ENCODE measurements around the gene ADCY3. TPM values are rescaled to one million over a fixed set of nuclear protein-coding genes. Genes with fewer than 3 reads are reported as not detected.

Gene ADCY3
- total RNA-seq, 1 experiment from 2014 or later, result 71.1 TPM

- no peak overlapping the region for H3K9ac ChIP-seq (ENCODE audit: low read length)
- no peaks in the 10 kb centered on the region for H4K20me1 ChIP-seq (ENCODE audit: insufficient read depth)
- no peak overlapping the region for H3K4me2 ChIP-seq (ENCODE audit: low read length)
- CTCF ChIA-PET, result no interaction called here
- TF ChIP-seq EZH2 (IDR thresholded peaks at IDR 0.05) (no peak), ZBTB33 (IDR thresholded peaks at IDR 0.05; ENCODE audit: extremely low read depth, insufficient replicate concordance, low read length) (no peak), REST (IDR thresholded peaks at IDR 0.05; ENCODE audit: low read depth) (no peak), SP1 (IDR thresholded peaks at IDR 0.05; ENCODE audit: low read depth) (no peak), YY1 (IDR thresholded peaks at IDR 0.05; ENCODE audit: extremely low read depth, insufficient replicate concordance, low read depth, low read length) (no peak), POLR2AphosphoS5 (IDR thresholded peaks at IDR 0.05; ENCODE audit: low read depth, low read length) (no peak), CTCF (IDR thresholded peaks at IDR 0.05 in 2 of 3, conservative IDR thresholded peaks at IDR 0.05 in 1 of 3; ENCODE audit: borderline replicate concordance in 1 of 3, insufficient read depth in 1 of 3, low read depth in 2 of 3, low read length in 2 of 3) (no peak)
- intact Hi-C loops (cut with micrococcal nuclease), result no loop called here
- BruUV-seq (replicated peaks), result no TSS peak
- RAD21 ChIA-PET (ENCODE audit: low non-redundant PET in 1 of 2, low total read pairs in 2 of 2, uncharacterized antibody in 2 of 2, unreplicated experiment in 2 of 2), result no interaction called here
- H3K9me3 ChIP-seq (ENCODE audit: control insufficient read depth in 1 of 2, insufficient read depth in 1 of 2, low read depth in 1 of 2, low read length in 2 of 2), result no peaks in the 10 kb centered on the region
- no peak overlapping the region for H3K27ac ChIP-seq (ENCODE audit: low read depth, low read length)
- no peak overlapping the region for H2AFZ ChIP-seq (ENCODE audit: low read depth, low read length, poor library complexity, severe bottlenecking)
- no peaks in the 10 kb centered on the region for H3K4me1 ChIP-seq (ENCODE audit: control insufficient read depth in 1 of 2, insufficient read depth in 2 of 2, low read length in 2 of 2)
- POLR2A ChIA-PET, result no interaction called here
- no peak for ATAC-seq
- no peaks in the 10 kb centered on the region for H3K27me3 ChIP-seq (ENCODE audit: insufficient read depth, low read length)
- 0 out of 4 replicates have a peak, but pooled peaks cover 0 to 3% of the 10 kb centered on the region in 2 experiments for H3K36me3 ChIP-seq (ENCODE audit: control insufficient read depth in 1 of 2, insufficient read depth in 2 of 2, low read length in 2 of 2)
- DNase-seq (ENCODE audit: low read depth, low spot score), result no peak
- H3K9me2 ChIP-seq (ENCODE audit: insufficient read depth), result no peaks in the 10 kb centered on the region
- no peaks in the 10 kb centered on the region for H3K79me2 ChIP-seq (ENCODE audit: insufficient read depth, low read length)
- H3K4me3 ChIP-seq (replicated peaks in 1 of 2; ENCODE audit: low read depth in 1 of 2, low read length in 2 of 2), result no peak overlapping the region
Observed at GRCh38 chr2:24948506-24948905, 28.5 kb upstream of the ADCY3 start.

Data from HCT116 (cell line).